ENCODE measurements around the gene RABGGTB.
"Not testable (repeated sequence)": the region's sequence is repeated elsewhere in the genome, so short reads cannot be mapped to it uniquely, and the experiment has no call there.

The RABGGTB gene

DNA sequence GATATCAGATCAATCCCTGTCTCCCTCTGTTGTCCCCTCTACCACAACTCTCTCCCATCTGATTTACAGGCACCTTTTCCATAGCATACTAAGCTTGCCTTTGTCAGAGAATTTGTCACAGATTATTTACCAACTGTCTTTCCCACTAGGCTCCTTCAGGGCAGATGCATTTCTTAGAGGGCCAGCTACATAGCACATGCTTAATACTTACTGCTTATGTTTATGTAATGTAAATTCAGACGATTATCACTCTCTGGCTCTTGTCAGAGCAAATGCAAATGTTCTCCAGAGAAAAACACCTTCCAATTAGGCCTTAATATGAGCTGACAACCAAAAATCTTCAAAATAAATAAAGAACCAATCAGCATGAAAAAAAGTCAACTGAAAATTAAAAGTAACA lies 15.3 kb upstream of the RABGGTB start:
- H3K4me3 ChIP-seq (ENCODE audit: low read depth, low read length): no peak overlapping the region
- TF ChIP-seq, protein P1, sequence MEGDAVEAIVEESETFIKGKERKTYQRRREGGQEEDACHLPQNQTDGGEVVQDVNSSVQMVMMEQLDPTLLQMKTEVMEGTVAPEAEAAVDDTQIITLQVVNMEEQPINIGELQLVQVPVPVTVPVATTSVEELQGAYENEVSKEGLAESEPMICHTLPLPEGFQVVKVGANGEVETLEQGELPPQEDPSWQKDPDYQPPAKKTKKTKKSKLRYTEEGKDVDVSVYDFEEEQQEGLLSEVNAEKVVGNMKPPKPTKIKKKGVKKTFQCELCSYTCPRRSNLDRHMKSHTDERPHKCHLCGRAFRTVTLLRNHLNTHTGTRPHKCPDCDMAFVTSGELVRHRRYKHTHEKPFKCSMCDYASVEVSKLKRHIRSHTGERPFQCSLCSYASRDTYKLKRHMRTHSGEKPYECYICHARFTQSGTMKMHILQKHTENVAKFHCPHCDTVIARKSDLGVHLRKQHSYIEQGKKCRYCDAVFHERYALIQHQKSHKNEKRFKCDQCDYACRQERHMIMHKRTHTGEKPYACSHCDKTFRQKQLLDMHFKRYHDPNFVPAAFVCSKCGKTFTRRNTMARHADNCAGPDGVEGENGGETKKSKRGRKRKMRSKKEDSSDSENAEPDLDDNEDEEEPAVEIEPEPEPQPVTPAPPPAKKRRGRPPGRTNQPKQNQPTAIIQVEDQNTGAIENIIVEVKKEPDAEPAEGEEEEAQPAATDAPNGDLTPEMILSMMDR (IDR thresholded peaks at IDR 0.05; ENCODE audit: low read depth, low read length): no peak

DNA sequence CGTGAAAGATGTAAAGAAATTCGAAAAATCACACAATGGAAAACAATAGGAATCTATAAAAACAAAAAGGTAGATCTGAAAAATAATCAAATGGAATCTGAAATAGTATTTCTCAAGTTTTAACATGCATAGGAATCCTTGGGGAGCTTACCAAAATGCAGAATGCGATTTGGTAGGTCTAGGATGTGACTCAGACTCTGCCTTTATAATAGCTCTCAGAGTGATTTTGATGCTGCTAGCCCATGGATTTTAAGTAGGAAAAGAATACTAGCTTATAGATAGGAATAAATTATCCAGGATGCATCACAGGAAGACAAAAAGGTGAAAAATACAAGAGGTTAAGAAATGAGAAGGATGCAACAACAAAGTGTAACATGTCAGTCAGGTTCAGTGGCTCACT lies 14.1 kb upstream of the RABGGTB start:
- H3K4me3 ChIP-seq (ENCODE audit: low read depth, low read length): no peak overlapping the region
- TF ChIP-seq, protein P1 (IDR thresholded peaks at IDR 0.05; ENCODE audit: low read depth, low read length): no peak

DNA sequence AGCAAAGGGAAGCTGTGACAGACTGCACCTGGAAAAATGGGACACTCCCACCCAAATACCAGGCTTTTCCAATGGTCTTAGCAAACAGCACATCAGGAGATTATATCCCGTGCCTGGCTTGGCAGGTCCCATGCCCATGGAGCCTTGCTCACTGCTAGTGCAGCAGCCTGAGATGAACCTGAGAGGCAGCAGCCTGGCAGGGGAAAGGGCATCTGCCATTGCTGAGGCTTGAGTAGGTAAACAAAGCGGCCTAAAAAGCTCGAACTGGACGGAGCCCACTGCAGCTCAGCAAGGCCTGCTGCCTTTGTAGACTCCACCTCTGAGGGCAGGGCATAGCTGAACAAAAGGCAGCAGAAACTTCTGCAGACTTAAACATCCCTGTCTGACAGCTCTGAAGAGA lies 8.2 kb upstream of the RABGGTB start:
- not testable (repeated sequence) for H3K4me3 ChIP-seq (ENCODE audit: low read depth, low read length)

DNA sequence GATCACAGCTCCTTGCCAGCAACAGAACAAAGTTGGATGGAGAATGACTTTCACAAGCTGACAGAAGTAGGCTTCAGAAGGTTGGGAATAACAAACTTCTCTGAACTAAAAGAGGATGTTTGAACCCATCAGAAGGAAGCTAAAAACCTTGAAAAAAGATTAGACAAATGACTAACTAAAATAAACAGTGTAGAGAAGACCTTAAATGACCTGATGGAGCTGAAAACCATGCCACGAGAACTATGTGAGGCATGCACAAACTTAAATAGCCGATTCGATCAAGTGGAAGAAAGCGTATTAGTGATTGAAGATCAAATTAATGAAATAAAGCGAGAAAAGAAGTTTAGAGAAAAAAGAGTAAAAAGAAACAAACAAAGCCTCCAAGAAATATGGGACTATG lies 7.4 kb upstream of the RABGGTB start:
- not testable (repeated sequence) for H3K4me3 ChIP-seq (ENCODE audit: low read depth, low read length)

DNA sequence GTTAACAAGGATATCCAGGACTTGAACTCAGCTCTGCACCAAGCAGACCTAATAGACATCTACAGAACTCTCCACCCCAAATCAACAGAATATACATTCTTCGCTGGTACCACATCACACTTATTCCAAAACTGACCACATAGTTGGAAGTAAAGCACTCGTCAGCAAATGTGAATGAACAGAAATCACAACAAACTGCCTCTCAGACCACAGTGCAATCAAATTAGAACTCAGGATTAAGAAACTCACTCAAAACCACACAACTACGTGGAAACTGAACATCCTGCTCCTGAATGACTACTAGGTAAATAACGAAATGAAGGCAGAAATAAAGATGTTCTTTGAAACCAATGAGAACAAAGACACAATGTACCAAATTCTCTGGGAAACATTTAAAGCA lies 5.9 kb upstream of the RABGGTB start:
- H3K4me3 ChIP-seq (ENCODE audit: low read depth, low read length): not testable (repeated sequence)

DNA sequence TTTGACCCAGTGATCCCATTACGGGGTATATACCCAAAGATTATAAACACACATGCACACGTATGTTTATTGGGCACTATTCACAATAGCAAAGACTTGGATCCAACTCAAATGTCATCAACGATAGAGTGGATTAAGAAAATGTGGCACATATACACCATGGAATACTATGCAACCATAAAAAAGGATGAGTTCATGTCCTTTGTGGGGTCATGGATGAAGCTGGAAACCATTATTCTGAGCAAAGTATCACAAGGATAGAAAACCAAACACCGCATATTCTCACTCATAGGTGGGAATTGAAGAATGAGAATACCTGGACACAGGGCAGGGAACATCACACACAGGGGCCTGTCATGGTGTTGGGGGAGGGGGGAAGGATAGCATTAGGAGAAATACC lies 2.1 kb upstream of the RABGGTB start:
- H3K4me3 ChIP-seq (ENCODE audit: low read depth, low read length): not testable (repeated sequence)

DNA sequence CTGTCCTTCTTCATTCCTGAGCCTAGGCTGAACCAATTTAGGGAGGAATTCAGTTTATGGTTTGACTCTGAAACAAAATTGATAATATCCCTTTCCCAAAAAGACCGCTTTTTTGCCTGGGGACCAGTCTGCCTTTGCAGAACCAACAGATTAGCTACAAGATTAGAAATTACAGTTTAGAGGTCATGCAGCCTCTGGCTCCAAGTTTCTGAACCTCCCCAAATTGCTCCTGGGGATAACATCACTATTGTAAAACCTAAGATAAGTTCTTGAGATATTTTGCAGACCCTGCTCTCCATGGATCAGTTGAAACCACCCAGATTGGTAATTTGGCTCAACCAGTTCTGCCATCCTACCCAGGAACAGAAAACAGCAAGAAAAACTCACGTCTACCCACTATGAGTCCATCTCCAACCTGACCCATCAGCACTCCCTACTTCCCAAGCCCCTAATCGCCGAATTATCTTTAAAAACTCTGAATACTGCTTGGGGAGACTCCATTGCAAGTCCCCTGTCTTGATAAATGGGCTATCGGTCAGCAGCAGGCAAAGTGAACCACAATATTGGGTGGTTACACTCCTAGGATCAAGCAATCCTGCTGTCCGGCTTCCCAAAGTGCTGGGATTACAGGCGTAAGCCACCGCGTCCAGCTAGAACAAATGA lies 605 bp upstream of the RABGGTB start:
- peak overlapping the region; percentile 84 for H3K4me3 ChIP-seq (ENCODE audit: low read depth, low read length)
- TF ChIP-seq, protein P1 (IDR thresholded peaks at IDR 0.05; ENCODE audit: low read depth, low read length): no peak

DNA sequence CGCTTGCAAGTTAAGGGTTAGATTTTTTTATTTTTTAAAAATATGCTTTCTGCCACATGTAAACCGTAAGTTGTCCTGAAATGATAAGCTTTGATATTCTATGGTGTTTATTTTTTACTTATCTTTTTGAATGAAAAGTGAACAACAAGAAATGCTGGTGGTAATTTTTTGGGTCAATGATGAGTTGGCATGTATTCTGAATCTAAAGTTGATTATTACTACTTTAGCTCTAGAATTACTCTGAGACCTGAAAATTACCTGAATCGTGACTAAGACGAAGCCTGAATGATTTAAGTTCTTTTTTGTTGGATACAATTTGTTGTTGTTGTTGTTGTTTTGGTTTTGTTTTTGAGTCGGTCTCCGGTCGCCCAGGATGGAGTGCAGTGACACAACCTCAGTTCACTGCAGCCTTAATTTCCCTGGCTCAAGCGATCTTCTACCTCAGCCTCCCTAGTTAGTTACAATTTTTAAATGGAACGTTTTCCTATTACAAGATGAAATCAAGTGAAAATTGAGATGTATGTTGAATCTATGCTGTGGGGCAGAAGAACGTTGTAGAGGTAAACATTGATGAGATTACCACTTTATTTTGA lies 941 bp downstream of the RABGGTB start:
- TF ChIP-seq, protein P1 (IDR thresholded peaks at IDR 0.05; ENCODE audit: low read depth, low read length): no peak

DNA sequence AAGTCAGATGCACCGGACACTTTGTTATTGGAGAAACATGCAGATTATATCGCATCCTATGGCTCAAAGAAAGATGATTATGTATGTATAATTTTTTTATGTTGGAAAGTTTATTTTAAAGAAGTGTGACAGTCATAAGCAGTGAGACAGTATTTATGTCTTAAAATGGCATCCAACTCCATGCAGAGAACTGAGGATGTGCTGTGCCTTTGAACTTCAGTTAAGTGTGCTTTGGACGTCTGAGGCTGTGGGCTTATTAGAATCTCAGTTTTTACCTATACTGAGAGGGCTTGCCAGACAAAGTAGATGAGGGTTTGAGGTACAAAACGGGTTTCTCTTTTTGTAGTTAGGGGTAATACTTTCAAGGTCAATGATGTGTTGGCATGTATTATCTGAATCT lies 1.5 kb downstream of the RABGGTB start:
- H3K4me3 ChIP-seq (ENCODE audit: low read depth, low read length): peak overlapping the region; percentile 84
- TF ChIP-seq, protein P1 (IDR thresholded peaks at IDR 0.05; ENCODE audit: low read depth, low read length): no peak

More for the DNA sequence above, 941 bp downstream of the RABGGTB start:
- H3K4me3 ChIP-seq (ENCODE audit: low read depth, low read length): peak overlapping the region; percentile 84
